ENCODE results near the gene NFYA.
A peak's percentile ranks its signal among the peaks of the same experiment; 100 is the strongest.

The NFYA gene

DNA sequence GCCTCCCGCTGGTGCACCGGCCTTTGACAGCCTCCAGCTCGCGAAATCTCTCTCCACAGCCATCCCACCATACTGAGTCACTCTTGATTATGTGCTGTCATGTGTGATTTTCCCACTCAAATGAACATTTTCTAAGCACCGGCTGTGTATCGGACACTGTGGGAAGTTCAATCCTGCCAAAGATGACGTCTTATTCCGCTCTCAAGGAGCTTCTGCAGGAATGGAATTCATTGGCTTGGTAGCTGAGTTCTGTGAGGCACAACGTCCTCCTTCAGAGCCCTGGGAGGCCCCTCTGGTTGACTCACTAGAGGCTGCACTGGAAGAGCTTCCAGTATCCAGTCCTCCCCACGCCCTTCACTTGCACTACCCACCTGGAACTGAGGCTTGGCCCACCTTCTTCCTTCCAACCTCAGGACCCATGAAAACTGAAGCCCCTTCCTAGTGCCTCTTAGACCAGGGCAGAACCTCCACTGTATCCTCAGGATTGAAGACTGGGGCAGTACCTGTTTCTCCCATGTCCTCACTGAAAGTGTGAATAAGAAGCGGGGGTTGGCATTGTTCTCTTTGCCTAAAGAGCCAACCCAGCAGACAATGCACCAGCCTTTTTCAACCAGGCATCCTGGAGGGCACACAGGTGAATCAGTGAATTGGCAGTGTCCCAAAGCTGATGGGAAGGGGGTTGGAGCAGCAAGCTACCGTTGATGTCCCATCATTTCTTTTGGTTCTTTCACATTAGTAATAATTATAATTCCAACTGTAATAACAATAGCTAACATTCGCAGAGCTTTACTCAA, 35.5 kb upstream of the NFYA start:
- DNase-seq, result no peak
- Histone ChIP-seq H3K36me3 (no peaks in the 10 kb centered on the region), H3K4me1 (no peaks in the 10 kb centered on the region), H3K4me3 (no peak overlapping the region), H3K27ac (no peak overlapping the region), H3K27me3 (no peaks in the 10 kb centered on the region), H3K9me3 (no peaks in the 10 kb centered on the region)
- TF ChIP-seq, protein P1, sequence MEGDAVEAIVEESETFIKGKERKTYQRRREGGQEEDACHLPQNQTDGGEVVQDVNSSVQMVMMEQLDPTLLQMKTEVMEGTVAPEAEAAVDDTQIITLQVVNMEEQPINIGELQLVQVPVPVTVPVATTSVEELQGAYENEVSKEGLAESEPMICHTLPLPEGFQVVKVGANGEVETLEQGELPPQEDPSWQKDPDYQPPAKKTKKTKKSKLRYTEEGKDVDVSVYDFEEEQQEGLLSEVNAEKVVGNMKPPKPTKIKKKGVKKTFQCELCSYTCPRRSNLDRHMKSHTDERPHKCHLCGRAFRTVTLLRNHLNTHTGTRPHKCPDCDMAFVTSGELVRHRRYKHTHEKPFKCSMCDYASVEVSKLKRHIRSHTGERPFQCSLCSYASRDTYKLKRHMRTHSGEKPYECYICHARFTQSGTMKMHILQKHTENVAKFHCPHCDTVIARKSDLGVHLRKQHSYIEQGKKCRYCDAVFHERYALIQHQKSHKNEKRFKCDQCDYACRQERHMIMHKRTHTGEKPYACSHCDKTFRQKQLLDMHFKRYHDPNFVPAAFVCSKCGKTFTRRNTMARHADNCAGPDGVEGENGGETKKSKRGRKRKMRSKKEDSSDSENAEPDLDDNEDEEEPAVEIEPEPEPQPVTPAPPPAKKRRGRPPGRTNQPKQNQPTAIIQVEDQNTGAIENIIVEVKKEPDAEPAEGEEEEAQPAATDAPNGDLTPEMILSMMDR (IDR thresholded peaks at IDR 0.05), result no peak
- intact Hi-C loops (cut with DNase I; ENCODE audit: low total_unique reads), result no loop called here

DNA sequence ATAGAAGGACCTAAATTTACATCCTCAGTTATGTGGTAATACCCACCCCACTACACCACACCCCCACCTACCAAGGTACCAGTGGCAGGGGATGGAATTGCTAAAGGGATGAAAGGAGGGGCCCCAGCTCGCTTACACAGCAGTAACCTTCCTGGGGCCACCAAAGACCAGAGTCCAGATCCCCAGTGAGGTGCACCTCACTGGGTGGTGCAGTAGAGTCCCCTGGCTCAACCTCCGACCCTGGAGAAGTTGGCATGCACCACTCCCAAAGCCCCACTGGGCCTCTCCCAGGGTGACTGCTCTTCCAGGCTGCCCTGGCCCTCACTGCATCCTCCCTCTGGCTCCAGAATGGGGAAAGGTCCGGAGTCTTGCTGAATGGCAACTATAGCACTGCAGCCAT, 34.6 kb upstream of the NFYA start:
- Histone ChIP-seq H3K27me3 (no peaks in the 10 kb centered on the region), H3K9me3 (no peaks in the 10 kb centered on the region), H3K4me3 (no peak overlapping the region), H3K27ac (no peak overlapping the region), H3K4me1 (no peaks in the 10 kb centered on the region), H3K36me3 (no peaks in the 10 kb centered on the region)
- intact Hi-C loops (cut with DNase I; ENCODE audit: low total_unique reads), result no loop called here
- TF ChIP-seq, protein P1 (IDR thresholded peaks at IDR 0.05), result no peak
- no peak for DNase-seq

DNA sequence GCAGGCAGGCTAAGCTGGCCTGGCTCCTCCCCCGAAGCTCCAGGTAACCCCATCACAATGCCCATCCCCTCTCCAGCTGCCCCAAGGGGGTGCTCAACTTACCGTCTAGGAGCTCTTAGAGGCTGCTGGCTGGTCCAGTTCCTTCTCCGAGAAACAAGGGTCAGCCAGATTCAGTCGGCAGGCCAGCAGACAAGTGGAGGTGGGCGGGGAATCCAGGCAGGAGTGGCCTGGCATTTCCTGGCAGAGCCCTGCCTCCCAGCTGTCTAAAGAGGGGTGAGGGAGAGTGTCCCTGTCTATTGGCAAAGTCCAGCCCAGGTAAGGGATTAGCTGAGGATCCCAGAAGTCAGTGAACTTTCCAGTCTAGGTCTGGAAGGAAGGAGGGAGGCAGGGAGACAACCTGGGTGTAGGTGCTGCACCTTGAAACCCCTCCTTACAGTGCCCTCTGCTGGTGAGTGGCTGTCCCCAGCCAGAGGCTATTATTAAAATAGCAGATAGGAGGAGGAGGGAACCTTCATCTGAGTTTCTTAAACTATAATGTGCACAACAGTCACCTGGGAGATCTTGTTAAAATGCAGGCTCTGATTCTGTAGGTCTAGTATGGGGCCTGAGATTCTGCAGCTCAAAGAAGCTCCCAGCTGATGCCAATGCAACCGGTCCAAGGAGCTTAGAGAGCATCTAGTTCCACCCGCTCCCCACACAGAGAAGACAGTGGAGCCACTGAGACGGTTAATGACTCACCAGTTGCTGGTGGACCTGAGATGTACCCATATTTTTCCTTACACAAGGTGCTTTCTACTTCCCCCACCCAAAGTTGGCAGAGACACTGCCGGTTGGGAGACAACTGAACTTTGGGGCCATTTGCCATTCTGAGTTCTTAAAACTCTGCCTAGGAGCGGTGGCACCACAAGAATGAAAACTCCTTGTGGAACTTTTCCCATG, 33.4 kb upstream of the NFYA start, which contains the start of gene UNC5CL:
TSS of gene UNC5CL (minus strand) at position 162 of the 939 bp plus-strand sequence. CDS start 4,147 bp downstream, outside the sequence.
- H3K4me1 ChIP-seq, result no peaks in the 10 kb centered on the region
- DNase-seq, result no peak
- TF ChIP-seq, protein P1 (IDR thresholded peaks at IDR 0.05), result peak in 1 of 2 experiments; percentile 28
- no peak within 1 kb of the TSS for H3K27ac ChIP-seq
- intact Hi-C loops (cut with DNase I; ENCODE audit: low total_unique reads), result no loop called here
- H3K27me3 ChIP-seq, result no peaks in the 10 kb centered on the region
- no peaks in the 10 kb centered on the region for H3K9me3 ChIP-seq
- H3K4me3 ChIP-seq, result no peak within 1 kb of the TSS
- H3K36me3 ChIP-seq, result no peaks in the 10 kb centered on the region

DNA sequence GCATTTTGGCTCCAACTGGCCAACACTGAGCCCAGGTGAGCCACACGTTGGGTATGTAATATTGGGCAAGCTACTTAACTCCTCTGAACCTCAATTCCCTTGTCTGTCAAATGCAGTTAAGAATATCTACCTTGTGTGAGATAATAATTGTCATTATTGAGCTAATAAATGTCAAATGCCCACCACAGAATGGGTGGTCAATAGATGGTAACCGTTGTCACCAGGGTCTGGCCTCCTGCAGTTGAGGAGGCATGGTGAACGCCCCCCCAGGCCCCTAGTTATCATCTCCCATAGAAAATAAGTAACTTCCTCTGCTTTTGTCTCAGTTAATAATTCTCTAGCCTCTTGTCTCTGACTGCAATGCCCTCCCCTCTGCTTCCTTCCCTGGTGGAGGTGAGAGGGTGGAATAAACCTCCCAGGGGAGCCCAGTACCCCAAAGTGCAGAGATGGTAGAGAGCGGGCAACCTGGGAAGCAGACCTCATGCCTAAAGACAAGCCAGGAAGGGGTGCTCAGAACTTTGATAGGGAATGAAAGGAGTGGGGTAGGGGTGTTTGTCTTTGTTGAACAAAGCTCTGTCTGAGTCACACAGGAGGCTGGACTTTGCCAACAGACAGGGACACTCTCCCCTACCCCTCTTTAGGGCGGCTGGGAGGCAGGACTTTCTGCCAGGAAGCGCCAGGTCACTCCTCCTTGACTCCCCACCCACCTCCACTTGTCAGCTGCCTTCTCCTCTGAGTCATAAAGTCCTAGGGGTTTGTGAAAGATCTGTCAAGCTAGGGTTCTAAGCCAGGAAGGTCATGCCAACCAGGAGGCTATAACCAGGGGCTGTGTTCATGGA, 32.5 kb upstream of the NFYA start:
- TF ChIP-seq, protein P1 (IDR thresholded peaks at IDR 0.05), result no peak
- Histone ChIP-seq H3K27ac (no peak overlapping the region), H3K27me3 (no peaks in the 10 kb centered on the region), H3K4me1 (no peaks in the 10 kb centered on the region), H3K36me3 (no peaks in the 10 kb centered on the region), H3K9me3 (no peaks in the 10 kb centered on the region), H3K4me3 (no peak overlapping the region)
- DNase-seq, result no peak
- intact Hi-C loops (cut with DNase I; ENCODE audit: low total_unique reads), result loop anchor here (10.0 kb wide), 1 partner anchor 1056 kb away; no protein-coding TSS in a partner anchor

DNA sequence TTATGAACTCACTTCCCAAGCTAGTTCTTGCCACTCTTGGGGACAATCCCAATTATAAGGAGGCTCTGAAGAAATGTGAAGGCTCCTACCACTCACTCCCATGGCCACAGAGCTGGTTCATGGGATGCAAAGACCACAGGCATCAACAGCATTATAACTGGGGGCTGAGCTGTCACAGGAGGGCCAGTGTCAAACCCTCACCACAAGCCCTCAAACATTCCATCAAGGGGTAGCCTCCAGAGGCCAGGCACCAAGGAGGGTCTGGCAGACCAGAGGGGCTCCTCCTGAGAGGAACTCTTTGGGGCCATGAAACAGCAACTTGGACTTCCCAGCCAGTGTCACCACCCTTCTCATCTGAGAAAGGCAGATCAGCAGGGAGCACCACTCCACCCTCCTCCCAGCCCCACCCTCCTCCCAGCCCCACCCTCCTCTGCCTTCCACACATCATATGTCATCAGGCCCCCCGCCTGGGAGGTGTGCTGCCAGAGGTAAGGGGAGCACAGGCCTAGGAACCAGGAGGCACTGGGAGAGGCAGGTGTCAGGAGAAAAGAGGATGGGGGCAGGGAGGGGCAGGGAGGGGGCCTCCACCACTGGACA, 31.7 kb upstream of the NFYA start:
- Histone ChIP-seq H3K27ac (no peak overlapping the region), H3K36me3 (no peaks in the 10 kb centered on the region), H3K4me3 (no peak overlapping the region), H3K4me1 (no peaks in the 10 kb centered on the region), H3K9me3 (no peaks in the 10 kb centered on the region), H3K27me3 (no peaks in the 10 kb centered on the region)
- no peak for DNase-seq
- intact Hi-C loops (cut with DNase I; ENCODE audit: low total_unique reads), result loop anchor here (10.0 kb wide), 1 partner anchor 1056 kb away; no protein-coding TSS in a partner anchor
- TF ChIP-seq, protein P1 (IDR thresholded peaks at IDR 0.05), result no peak

Data from tibial artery (tissue), 4 donors.